K562 (cell line): Measurements from ENCODE around the gene CCM2. TPM values are rescaled to one million over a fixed set of nuclear protein-coding genes. Genes with fewer than 3 reads are reported as not detected.

Experiments used
- CUX1 ChIP-seq: fragments of 200-800 bp; sonication (Bioruptor generic); IDR thresholded peaks from 2 replicates; pipeline ENCODE4 v1.6.1; 2016; ENCODE audit warnings: missing genetic modification characterization, missing compliant biosample characterization
- ERF ChIP-seq: fragments of 450-650 bp; formaldehyde crosslinking; IDR thresholded peaks from 2 replicates; pipeline ENCODE4 v1.4.0; 2020; ENCODE audit warnings: mild to moderate bottlenecking, mixed read lengths
- FOXA3 ChIP-seq, 2 experiments: fragments of 450-650 bp in 1 of 2; sonication (generic) in 1 of 2; formaldehyde crosslinking; IDR thresholded peaks in 1 of 2; conservative IDR thresholded peaks in 1 of 2; 2 replicates each; pipeline versions ENCODE4 v1.4.0 to v1.8.0; 2020 to 2022; ENCODE audit warnings: mild to moderate bottlenecking in 2 of 2, missing genetic modification reagents in 1 of 2
- JUND ChIP-seq, 2 experiments: IDR thresholded peaks; 2 replicates in 1 of 2; 3 replicates in 1 of 2; pipeline ENCODE4 v1.6.1; 2011; ENCODE audit warnings: borderline replicate concordance in 2 of 2, low read depth in 2 of 2, low read length in 2 of 2, improper control_type of control experiment in 1 of 2, missing biosample characterization in 1 of 2, missing genetic modification characterization in 1 of 2, missing genetic modification reagents in 1 of 2
- MAZ ChIP-seq, 2 experiments: fragments of 450-650 bp in 1 of 2; sonication (generic) in 1 of 2; formaldehyde crosslinking; IDR thresholded peaks in 1 of 2; conservative IDR thresholded peaks in 1 of 2; 2 replicates each; pipeline versions ENCODE4 v1.4.0 to v1.5.0; 2020; ENCODE audit warnings: mild to moderate bottlenecking in 1 of 2, missing genetic modification reagents in 1 of 2
- MIER1 ChIP-seq: fragments of 450-650 bp; IDR thresholded peaks from 2 replicates; pipeline ENCODE4 v1.6.1; 2016; ENCODE audit warnings: antibody characterized with exemption, mild to moderate bottlenecking, low read depth
- NFRKB ChIP-seq: fragments of 450-650 bp; IDR thresholded peaks from 2 replicates; pipeline ENCODE4 v1.6.1; 2016; ENCODE audit warnings: low read depth
- POLR2B ChIP-seq: fragments of 450-650 bp; IDR thresholded peaks from 2 replicates; pipeline ENCODE4 v1.6.1; 2018; ENCODE audit warnings: low read depth; ENCODE audit not compliant: partially characterized antibody
- POLR2H ChIP-seq: IDR thresholded peaks from 2 replicates; pipeline ENCODE4 v1.6.1; 2016; ENCODE audit warnings: missing genetic modification characterization, low read depth, mild to moderate bottlenecking, control low read depth, missing compliant biosample characterization, moderate library complexity
- RFX1 ChIP-seq: fragments of 450-650 bp; IDR thresholded peaks from 2 replicates; pipeline ENCODE4 v1.6.1; 2016; ENCODE audit warnings: mild to moderate bottlenecking, moderate library complexity
- SRF ChIP-seq, 2 experiments: fragments of 250-450, 450-650 bp in 1 of 2; sonication (Bioruptor Pico) in 1 of 2; sonication (generic) in 1 of 2; formaldehyde crosslinking; IDR thresholded peaks; 2 replicates each; pipeline versions ENCODE4 v1.5.0 to v1.5.1; 2020 to 2022; ENCODE audit warnings: mild to moderate bottlenecking in 1 of 2, missing genetic modification reagents in 1 of 2
- SRSF7 ChIP-seq: fragments of 200-400 bp; formaldehyde crosslinking; optimal IDR thresholded peaks from 2 replicates; pipeline ENCODE3; 2017; ENCODE audit warnings: mild to moderate bottlenecking, low read depth, low read length
- ZBED1 ChIP-seq: IDR thresholded peaks from 2 replicates; pipeline ENCODE4 v1.6.1; 2014
- ZNF263 ChIP-seq: sonication (generic); formaldehyde crosslinking; IDR thresholded peaks from 2 replicates; pipeline ENCODE4 v1.8.0; 2022; ENCODE audit warnings: mild to moderate bottlenecking, missing genetic modification reagents, borderline replicate concordance
- ZNF280A ChIP-seq: fragments of 450-650 bp; IDR thresholded peaks from 2 replicates; pipeline ENCODE4 v1.6.1; 2018; ENCODE audit warnings: mild to moderate bottlenecking, low read depth; ENCODE audit not compliant: partially characterized antibody
- ZNF655 ChIP-seq: fragments of 250-450 bp; sonication (Bioruptor Pico); IDR thresholded peaks from 2 replicates; pipeline ENCODE4 v1.5.0; 2021
- polyA plus RNA-seq, 8 experiments: library from polyadenylated mRNA; depleted of rRNA in 4 of 8; stranded (reverse) in 5 of 8; unstranded in 3 of 8; fragments of >200 nt; fragmentation: Nextera tagmentation in 2 of 8; fragmentation: Illumina TruSeq in 1 of 8; extraction: Ambion mirVana in 2 of 8; extraction: Trizol in 1 of 8; gene quantifications; 2 replicates each; pipeline versions ENCODE4 v1.2.1 to v1.2.3, GENCODE V29; 2011 to 2014; ENCODE audit warnings: inconsistent platforms in 1 of 8, missing spikeins in 1 of 8
- total RNA-seq, 7 experiments: library from RNA; depleted of rRNA in 6 of 7; stranded (reverse); fragments of >200 nt in 6 of 7; fragmentation: Illumina TruSeq in 2 of 7; extraction: Trizol in 2 of 7; gene quantifications; 2 replicates each; pipeline versions ENCODE4 v1.2.1 to v1.2.3, GENCODE V29; 2011 to 2021; ENCODE audit warnings: low replicate concordance in 1 of 7

Gene CCM2
- total and polyA plus RNA-seq, 9 of the 15 experiments (the other 6 are each of a cell fraction or from before 2014, with no cell fraction given): 0.41 to 38.6 (median 25.9) TPM

- TF ChIP-seq ZNF280A: no peak
- no peak for TF ChIP-seq ZBED1
- TF ChIP-seq ZNF263 (CRISPR knock-in tag): no peak
- no peak for TF ChIP-seq ERF (CRISPR knock-in tag)
- TF ChIP-seq ZNF655 (CRISPR knock-in tag): no peak
- TF ChIP-seq NFRKB: no peak
- no peak for TF ChIP-seq POLR2H
- TF ChIP-seq RFX1: no peak
- no peak for TF ChIP-seq POLR2B
- no peak for TF ChIP-seq SRF (CRISPR knock-in tag; IDR thresholded peaks at IDR 0.05)
- TF ChIP-seq SRSF7: no peak
- TF ChIP-seq MAZ (CRISPR knock-in tag; conservative IDR thresholded peaks at IDR 0.05 in 1 of 2, IDR thresholded peaks at IDR 0.05 in 1 of 2): peak in 1 of 2 experiments; percentile 30; a peak in 1 of 4 replicates
- no peak for TF ChIP-seq FOXA3 (CRISPR knock-in tag; conservative IDR thresholded peaks at IDR 0.05 in 1 of 2, IDR thresholded peaks at IDR 0.05 in 1 of 2)
- no peak for TF ChIP-seq CUX1 (CRISPR knock-in tag)
- TF ChIP-seq MIER1: no peak
- TF ChIP-seq JUND (IDR thresholded peaks at IDR 0.05; ENCODE audit: borderline replicate concordance, low read depth, low read length): no peak
- TF ChIP-seq JUND (tag; IDR thresholded peaks at IDR 0.05; ENCODE audit: borderline replicate concordance, low read depth, low read length): no peak
Observed at GRCh38 chr7:44985033-44985695, 14.8 kb upstream of the CCM2 start (continued).
